C4-2B (cell line): ENCODE data around the gene PRTG.

Source experiments
- ZFX ChIP-seq: fragments of 450-650 bp; IDR thresholded peaks from 2 replicates; pipeline ENCODE4 v1.6.1; 2017
- TF ChIP-seq, protein P1 (sequence below): fragments of 450-650 bp; conservative IDR thresholded peaks from 2 replicates; pipeline ENCODE4 v1.5.1; 2017; ENCODE audit warnings: mild to moderate bottlenecking

DNA sequence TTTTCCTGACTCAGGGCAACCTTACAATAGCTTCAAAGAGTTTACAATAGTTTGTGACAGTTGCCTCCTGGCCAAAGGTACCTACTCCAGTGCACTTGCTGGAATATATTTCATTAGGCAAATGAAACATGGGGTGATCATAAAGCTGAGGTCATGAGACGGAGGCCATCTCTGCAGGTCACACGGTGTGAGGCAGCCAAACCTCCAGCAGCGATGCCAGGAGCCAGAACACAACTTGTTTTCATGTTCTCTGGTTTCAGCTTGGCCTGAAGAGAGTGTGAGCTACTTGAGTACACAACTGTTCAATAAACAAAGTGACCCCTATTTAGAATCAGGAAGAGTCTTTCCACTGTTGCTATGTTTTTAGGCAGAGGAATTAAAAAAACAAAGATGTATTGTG, 112.1 kb downstream of the PRTG start:
- TF ChIP-seq, protein P1, sequence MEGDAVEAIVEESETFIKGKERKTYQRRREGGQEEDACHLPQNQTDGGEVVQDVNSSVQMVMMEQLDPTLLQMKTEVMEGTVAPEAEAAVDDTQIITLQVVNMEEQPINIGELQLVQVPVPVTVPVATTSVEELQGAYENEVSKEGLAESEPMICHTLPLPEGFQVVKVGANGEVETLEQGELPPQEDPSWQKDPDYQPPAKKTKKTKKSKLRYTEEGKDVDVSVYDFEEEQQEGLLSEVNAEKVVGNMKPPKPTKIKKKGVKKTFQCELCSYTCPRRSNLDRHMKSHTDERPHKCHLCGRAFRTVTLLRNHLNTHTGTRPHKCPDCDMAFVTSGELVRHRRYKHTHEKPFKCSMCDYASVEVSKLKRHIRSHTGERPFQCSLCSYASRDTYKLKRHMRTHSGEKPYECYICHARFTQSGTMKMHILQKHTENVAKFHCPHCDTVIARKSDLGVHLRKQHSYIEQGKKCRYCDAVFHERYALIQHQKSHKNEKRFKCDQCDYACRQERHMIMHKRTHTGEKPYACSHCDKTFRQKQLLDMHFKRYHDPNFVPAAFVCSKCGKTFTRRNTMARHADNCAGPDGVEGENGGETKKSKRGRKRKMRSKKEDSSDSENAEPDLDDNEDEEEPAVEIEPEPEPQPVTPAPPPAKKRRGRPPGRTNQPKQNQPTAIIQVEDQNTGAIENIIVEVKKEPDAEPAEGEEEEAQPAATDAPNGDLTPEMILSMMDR: no peak
- TF ChIP-seq ZFX: no peak
